ENCODE measurements around the gene NCF2.

The NCF2 gene

DNA sequence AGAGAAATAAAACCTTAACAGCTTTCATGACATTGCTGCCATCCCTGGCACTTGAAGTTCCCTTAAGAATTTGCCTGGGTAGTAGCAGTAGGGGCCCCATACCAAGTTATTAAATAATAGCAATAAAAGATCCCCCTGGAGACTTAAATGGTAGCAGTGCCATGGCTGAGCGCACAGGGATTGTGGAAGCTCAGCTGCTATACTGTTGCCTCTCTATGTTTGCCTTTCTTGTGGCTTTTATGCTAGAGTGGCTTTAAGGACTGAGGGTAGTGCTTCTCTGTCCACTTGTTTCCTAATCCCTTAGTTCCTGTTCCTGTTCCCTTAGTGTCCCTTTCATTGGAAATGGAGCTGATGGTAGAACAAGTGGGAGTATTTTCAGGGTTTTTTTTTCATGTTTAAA lies 42.1 kb downstream of the NCF2 start:
- no peak for FAIRE-seq

DNA sequence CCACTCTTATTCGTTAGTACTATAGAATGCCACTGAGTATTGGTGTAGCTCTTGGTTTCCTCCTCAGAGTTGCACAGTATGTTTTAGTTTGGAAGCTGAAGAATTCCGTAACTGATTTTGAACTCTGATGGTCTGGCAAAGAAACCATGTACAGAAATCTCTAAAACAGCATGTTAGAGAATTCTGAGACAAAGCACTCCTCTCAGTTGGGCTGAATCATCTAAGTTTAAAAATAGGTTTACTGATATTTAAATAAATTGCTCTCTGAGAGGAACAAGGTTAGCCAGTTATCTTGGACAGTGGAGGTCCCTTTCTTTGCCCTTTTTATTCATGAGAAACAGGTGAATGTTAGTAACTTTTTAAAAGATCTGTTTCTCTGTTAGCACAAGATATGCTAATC lies 43.8 kb downstream of the NCF2 start:
- no peak for FAIRE-seq

DNA sequence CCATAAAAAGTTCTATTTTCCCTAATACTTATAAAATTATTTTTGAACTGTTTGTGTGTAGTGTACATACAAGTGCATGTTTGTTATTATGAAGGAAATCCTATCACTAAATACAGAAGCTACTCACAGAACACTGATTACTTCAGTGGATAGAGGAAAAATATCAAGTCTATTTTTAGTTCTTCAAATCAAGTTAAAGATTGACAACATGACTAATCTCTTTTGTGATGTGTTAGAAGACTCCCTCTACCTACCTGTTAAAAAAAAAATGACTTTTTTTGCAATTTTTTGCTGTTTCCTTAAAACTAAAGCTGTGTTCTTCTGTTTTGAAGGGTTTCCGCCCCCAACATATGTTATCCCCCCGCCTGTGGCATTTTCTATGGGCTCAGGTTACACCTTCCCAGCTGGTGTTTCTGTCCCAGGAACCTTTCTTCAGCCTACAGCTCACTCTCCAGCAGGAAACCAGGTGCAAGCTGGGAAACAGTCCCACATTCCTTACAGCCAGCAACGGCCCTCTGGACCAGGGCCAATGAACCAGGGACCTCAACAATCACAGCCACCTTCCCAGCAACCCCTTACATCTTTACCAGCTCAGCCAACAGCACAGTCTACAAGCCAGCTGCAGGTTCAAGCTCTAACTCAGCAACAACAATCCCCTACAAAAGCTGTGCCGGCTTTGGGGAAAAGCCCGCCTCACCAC lies 45.5 kb downstream of the NCF2 start:
- no peak for FAIRE-seq

DNA sequence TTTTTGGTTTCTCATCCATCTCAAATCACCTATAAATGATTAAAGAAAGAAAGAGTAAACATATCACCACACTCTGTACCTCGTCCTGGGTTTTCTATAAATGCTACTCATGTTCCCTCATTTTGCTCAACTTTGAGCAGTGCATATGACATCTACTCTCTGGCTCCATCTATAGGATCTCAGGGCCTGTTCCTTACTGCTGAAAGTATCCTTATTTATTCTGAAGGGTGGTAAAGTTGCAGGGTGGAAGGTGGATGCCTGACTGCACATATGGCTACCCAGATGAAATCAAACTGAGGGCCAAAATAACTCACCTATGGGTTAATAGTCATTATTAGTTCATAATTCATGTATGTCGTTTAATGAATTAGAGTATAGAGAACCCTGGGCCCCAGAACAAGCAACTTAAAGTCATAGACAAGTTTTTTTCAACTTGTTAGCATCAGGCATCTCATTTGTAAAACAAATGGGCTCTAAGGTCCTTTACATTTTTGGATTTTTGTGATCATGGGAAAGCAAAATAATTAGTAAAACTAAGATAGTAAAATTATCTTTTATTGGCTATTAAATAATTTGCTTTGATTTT lies 46.5 kb downstream of the NCF2 start:
- peak; percentile 84 for FAIRE-seq

DNA sequence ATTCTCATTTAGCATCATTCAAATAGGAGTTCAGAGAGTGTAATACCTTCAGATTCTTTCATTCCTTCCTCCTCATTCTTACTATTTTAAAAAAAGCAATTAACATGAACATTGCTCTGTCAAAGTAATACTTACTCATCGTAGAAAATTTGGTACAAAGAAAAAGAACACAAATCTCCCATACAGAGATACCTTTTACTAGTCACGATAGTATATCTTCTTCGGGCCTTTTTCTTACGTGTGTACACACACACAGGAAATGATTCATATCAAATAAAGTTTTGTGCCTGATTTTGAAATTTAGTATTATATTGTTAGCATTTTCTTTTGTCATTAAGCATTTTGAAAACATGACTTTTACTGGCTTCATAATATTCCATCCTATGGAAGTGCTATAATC lies 52.9 kb downstream of the NCF2 start:
- no peak for FAIRE-seq

DNA sequence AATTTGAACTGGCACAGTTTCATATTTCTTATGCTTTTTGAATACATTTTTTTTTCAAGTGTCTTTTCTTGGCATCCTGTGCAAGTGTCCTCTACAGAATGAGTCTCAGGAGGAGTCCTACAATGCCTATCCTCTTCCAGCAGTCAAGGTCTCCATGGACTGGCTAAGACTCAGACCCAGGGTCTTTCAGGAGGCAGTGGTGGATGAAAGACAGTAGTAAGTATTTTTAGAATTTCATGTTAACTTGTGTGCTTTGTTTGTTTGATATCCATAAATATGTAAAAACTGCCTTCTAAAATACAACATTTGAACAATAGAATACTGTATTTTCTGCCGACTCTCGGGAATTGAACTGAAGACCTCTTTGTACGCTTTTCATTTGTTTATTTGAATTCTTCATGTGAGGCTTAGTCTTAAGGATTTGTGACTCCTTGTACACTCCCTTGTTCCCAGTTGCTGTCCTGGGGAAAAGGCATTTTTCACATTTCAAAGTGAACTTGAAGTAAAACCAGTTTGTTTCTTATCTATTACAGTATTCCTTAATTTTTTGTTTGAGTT lies 56.6 kb downstream of the NCF2 start:
- no peak for FAIRE-seq

DNA sequence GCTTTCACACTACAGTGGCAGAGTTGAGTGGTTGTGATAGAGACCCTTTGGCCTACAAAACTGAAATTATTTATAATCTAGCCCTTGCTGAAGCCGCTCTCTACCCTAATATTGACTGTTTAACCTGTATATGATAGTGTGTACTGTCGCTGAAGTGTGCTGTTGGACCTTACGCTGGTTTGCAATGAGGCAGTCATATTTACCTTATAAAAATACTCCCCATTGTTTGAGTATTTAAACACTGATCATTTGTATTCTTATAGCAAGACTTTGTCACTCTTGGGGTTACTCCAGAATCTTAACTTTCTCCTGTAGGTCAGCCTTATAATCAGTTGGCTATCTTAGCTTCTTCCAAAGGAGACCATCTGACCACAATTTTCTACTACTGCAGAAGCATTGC lies 61.7 kb downstream of the NCF2 start:
- FAIRE-seq, result no peak

DNA sequence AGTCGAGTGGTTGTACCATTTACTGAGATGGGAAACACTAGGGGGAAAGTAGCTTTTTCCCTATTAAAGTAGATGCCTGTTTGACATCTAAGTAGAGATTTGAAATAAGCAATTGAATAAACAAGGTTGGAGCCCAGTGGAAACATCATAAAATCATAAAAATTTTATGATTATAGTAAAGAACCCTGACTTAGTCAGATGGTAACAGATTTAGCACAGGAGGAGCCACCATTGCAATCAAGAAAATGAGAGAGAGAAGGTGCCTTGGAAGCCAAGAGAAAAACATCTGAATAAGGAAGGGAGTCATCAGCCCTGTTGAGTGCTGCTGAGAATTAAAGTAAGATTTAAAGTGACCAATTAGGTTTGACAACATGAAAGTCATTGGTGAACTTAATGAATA lies 68.2 kb downstream of the NCF2 start:
- no peak for FAIRE-seq

DNA sequence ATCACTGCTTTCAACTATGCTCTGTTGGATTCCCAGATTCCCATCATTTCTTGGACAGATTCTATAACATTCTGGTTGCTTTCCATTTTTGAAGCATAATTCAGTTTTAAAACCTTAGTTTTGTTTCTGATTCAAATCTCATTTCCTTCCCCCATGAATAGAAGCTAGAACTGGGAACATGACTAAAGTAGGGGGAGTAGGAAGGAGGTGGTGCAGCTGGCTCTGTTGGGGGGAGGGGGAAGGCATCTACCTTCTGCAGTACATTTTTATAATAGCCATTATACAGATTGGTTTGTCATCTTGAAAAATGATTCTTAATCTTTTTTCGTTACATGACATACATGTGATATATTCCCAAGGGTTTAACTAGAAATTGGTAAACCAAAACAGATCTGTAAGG lies 69.9 kb downstream of the NCF2 start:
- FAIRE-seq, result no peak

DNA sequence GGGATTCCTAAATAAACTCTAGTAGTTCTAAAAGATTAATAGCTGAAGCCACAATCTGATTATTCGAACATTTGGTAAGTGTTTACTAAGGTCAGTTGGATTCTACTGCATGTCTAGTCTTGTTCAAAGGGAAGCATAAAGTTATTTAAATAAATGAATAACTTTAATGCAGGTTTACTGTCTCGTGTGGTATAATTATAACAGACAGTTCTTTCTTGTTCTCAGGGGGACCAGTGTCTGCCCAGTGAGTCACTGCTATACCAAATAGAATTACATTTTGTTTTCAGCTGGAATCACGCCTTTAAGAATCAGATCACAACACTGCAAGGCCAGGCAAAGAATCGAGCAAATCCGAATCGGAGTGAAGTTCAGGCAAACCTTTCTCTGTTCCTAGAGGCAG lies 72.9 kb downstream of the NCF2 start:
- no peak for FAIRE-seq

DNA sequence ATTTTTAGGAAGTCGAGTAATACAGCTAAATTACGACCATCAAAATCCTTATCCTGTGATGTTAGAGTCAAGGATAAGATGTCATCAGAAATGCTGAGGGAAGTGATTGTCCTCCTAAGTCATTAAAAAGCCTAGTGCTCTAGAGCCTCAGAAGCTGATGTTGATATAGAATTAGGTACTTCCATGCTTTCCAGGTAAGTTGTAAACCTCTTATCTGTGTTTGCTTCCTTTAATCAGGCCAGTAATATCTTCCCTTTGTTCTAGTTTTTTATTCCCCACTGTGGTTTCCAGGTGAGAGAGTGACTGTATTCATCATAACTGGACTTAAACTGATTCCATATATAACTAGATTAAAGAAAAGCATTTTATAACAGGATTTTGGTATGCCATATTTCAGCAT lies 73.5 kb downstream of the NCF2 start:
- no peak for FAIRE-seq

DNA sequence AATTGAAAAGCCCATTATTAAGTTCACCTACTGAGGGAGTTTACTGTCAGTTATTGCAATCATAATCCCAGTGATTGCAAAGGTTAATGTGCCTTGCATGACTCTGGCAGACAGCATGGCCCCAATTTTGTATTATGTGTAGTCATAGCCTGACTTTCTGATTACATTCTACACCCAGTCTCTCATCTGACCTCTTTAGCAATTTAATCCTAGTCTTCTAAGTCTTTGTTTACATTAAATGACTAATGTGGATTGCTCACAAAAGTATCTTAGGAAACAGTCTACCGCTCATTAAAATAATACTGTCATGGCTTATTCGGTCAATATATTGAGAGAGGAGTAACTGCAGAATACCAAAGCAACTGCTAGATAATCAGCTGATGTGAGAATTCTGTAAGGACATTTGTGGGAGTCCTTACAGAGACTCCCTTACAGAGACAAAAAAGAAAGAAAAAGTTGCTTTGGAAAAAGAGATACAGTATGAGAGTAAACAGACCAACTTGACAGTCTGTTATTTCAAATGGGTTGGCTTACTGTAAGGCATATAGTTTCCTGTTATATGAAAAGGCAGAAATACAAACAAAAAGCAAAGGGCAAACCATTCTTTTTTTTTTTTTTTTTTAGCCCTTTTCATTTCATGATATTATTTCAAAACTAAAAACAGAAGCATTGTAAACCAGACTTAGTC lies 75.1 kb downstream of the NCF2 start:
- no peak for FAIRE-seq

DNA sequence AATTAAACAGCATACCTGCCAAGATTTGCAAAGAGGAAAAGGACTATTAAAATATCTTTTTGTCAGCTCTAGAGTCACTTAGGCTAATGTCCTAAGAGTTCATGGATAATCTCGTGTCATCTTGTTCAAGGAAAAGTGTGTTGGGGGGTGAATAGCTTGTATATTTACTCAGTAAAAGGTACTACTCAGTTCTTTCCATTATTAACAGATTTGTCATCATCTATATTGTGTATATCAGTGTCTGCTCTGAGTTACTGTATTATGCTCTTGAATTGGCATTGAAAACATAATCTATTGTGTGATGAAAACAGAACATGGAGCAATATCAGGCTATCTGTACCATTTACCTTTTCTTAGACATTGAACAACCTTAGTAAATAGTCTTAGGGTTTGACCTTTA lies 76.0 kb downstream of the NCF2 start:
- FAIRE-seq, result no peak

DNA sequence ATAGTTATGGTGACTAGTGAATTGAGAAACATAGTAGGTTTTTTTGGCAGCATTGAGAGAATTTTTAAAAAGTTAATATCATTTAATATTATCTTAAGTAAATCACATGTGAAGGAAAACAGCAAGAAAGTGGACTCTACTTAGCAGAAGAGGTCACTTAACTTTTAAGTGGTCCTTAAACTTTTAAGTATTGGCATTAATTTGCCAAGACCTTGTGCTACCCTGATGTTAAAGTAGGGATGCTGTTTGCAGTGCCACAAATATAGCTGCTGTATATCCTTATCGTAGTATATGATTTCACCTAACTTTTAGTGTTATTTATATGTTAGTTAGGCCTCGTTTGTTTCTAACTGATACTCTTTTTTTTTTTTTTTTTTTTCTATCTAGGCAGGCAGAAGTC lies 77.8 kb downstream of the NCF2 start:
- no peak for FAIRE-seq

DNA sequence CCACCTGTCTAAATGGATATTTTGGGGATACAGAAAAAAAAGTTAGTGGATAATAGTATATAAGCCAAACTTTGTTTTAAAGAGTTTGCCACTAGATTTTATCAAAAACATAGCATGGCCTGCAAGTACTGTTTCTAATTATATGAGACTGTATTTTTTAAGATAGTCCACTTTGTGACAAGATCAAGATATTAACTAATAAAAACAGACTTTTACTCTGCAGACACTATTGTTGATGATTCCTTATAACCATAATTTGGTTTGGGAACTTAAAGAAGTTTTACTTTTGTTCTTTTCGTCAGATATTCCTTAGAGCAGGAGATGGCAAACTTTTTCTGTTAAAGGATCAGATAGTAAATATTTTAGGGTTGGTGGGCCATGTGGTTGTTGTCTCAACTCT lies 81.6 kb downstream of the NCF2 start:
- FAIRE-seq, result no peak

DNA sequence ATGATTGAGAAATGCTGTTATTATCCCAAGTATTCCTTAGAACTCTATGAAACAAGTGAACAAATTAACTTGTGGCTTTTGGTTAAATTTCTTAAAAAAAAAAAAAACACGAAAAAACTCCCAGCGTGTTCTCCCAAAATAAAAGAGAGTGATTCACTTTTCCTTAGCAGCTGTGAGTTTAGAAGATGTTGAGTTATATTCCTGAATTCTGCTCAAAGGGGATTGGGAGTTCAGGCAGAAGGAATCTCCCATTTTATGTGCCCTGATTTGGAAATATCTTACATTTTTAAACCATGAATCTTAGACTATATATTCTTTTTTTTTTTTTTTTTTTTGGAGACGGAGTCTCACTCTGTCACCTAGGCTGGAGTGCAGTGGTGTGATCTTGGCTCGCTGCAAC lies 83.7 kb downstream of the NCF2 start:
- FAIRE-seq, result no peak

Measured in A204.1 (cell line).